Spleen (tissue), 11 donors: ENCODE measurements around the gene RBM12. TPM values are rescaled to one million over a fixed set of nuclear protein-coding genes. Genes with fewer than 3 reads are reported as not detected.

Experiments
- DNase-seq: peaks from one replicate; pipeline ENCODE4 v3.0.0-alpha.2; 2020
- H3K27ac ChIP-seq, 8 donors: fragments of 200-600 bp; sonication (generic) in 7 of 8; 1 replicate in 4 of 8; 2 replicates in 4 of 8; pipeline versions ENCODE4 v1.5.0 to v1.8.0; 2016 to 2021; ENCODE audit warnings: inconsistent platforms in 4 of 8, mild to moderate bottlenecking in 4 of 8, moderate library complexity in 1 of 8
- H3K27me3 ChIP-seq, 7 donors: fragments of 200-600 bp; sonication (generic) in 6 of 7; replicated peaks in 1 of 7; 1 replicate in 4 of 7; 2 replicates in 3 of 7; pipeline versions ENCODE4 v1.5.0 to v1.8.0; 2016 to 2021; ENCODE audit warnings: inconsistent platforms in 3 of 7, mild to moderate bottlenecking in 1 of 7
- H3K36me3 ChIP-seq, 6 donors: fragments of 200-600 bp; sonication (generic) in 5 of 6; 1 replicate in 4 of 6; 2 replicates in 2 of 6; pipeline versions ENCODE4 v1.5.0 to v1.8.0; 2016 to 2021; ENCODE audit warnings: inconsistent platforms in 2 of 6
- H3K4me1 ChIP-seq, 6 donors: fragments of 200-600 bp; sonication (generic) in 5 of 6; 1 replicate in 3 of 6; 2 replicates in 3 of 6; pipeline versions ENCODE4 v1.5.0 to v1.8.0; 2016 to 2021; ENCODE audit warnings: inconsistent platforms in 3 of 6
- H3K4me3 ChIP-seq, 8 donors: fragments of 200-600 bp; sonication (generic) in 7 of 8; 1 replicate in 4 of 8; 2 replicates in 4 of 8; pipeline versions ENCODE4 v1.5.0 to v1.8.0; 2016 to 2021; ENCODE audit warnings: inconsistent platforms in 4 of 8, mild to moderate bottlenecking in 4 of 8, moderate library complexity in 2 of 8
- H3K9me3 ChIP-seq, 8 donors: fragments of 200-600 bp; sonication (generic) in 7 of 8; 1 replicate in 4 of 8; 2 replicates in 4 of 8; pipeline versions ENCODE4 v1.5.0 to v1.8.0; 2016 to 2021; ENCODE audit warnings: inconsistent platforms in 4 of 8
- CTCF ChIP-seq, 11 experiments: fragments of 200-600 bp in 7 of 11; fragments of 450-650 bp in 4 of 11; sonication (generic) in 4 of 11; IDR thresholded peaks in 8 of 11; conservative IDR thresholded peaks in 3 of 11; 1 replicate in 7 of 11; 2 replicates in 4 of 11; pipeline versions ENCODE4 v1.4.0 to v1.8.0; 2016 to 2021; ENCODE audit warnings: antibody characterized with exemption in 11 of 11, inconsistent platforms in 4 of 11, mild to moderate bottlenecking in 1 of 11
- POLR2A ChIP-seq, 3 donors: fragments of 450-650 bp; IDR thresholded peaks; one replicate each; pipeline ENCODE4 v1.5.1; 2017; ENCODE audit warnings: antibody characterized with exemption in 3 of 3, mild to moderate bottlenecking in 1 of 3
- POLR2AphosphoS5 ChIP-seq, 3 donors: sonication (generic); formaldehyde crosslinking; IDR thresholded peaks; one replicate each; pipeline ENCODE4 v1.5.1; 2017; ENCODE audit warnings: antibody characterized with exemption in 3 of 3
- WGBS, 5 donors: extraction: QIAGEN DNeasy Blood & Tissue Kit in 3 of 5; methylation state at CpG; one replicate each; pipeline versions ENCODE4 v1.1.5 to v1.1.7; 2013 to 2018; 5-methylcytosine and 5-hydroxymethylcytosine counted together
- intact Hi-C: fragments of 100-400 bp; cut with DNase I; formaldehyde crosslinking; loops from one replicate; pipeline ENCODE4 v1.15.0; 2023; ENCODE audit warnings: low total_unique reads
- polyA plus RNA-seq, 3 donors: library from polyadenylated mRNA; stranded (reverse); fragments of 200-250 nt; gene quantifications; one replicate each; pipeline ENCODE4 v1.2.1, GENCODE V29; 2013
- total RNA-seq, 7 donors: library from RNA; depleted of rRNA in 3 of 7; stranded (reverse); fragments of >200 nt in 3 of 7; fragmentation: NEBNext Ultra II Directional in 4 of 7; extraction: Animal tissue kit (Norgen Biotek cat#: 25700) in 4 of 7; gene quantifications; one replicate each; pipeline versions ENCODE4 v1.1.0 to v1.2.1, GENCODE V29; 2016 to 2021
- donor health status: healthy with polysubstance abuse.
- donor health status: DM: no; HTN: no; CAD: no; lungs with moderate emphysema.
- donor health status: DM: no; HTN: no; CAD: no.
- donor health status: Bipolar disorder and iron deficiency.
- donor health status: healthy.
- donor health status: DM: no; HTN: no; CAD: no.
- donor health status: DM: yes; HTN: yes; CAD: no.

Gene RBM12
- total and polyA plus RNA-seq, 10 donors = 10.6 to 100 (median 51.4) TPM

GRCh38 chr20:35698298-35699126 is 33.8 kb upstream of the RBM12 start:
- WGBS, 5 donors = 7 to 11% (median 9%) methylated on average over 36 to 37 of the region's 37 CpGs
- peak in 1 of 11 experiments; percentile 3 for TF ChIP-seq CTCF (IDR thresholded peaks at IDR 0.05 in 8 of 11, conservative IDR thresholded peaks at IDR 0.05 in 3 of 11)
- TF ChIP-seq POLR2AphosphoS5 (IDR thresholded peaks at IDR 0.05) = no peak
- no peak for DNase-seq
- Histone ChIP-seq H3K4me1 (peaks cover 12 to 68% (median 37%) of the 10 kb centered on the region in 6 donors), H3K4me3 (peak overlapping the region; percentile 74 to 97 (median 94)), H3K9me3 (no peaks in the 10 kb centered on the region), H3K27ac (peak overlapping the region; percentile 89 to 95 (median 92)), H3K36me3 (peaks cover 0 to 67% (median 43%) of the 10 kb centered on the region in 6 donors), H3K27me3 (no peaks in the 10 kb centered on the region)
- intact Hi-C loops = no loop called here

GRCh38 chr20:35697696-35698297 is 33.1 kb upstream of the RBM12 start:
- H3K4me1 ChIP-seq = peaks cover 12 to 61% (median 36%) of the 10 kb centered on the region in 6 donors
- H3K27ac ChIP-seq = peak overlapping the region in 3 of 8 donors; percentile 90 to 95 (median 92)
- TF ChIP-seq CTCF (IDR thresholded peaks at IDR 0.05 in 8 of 11, conservative IDR thresholded peaks at IDR 0.05 in 3 of 11) (no peak), POLR2AphosphoS5 (IDR thresholded peaks at IDR 0.05) (no peak), POLR2A (IDR thresholded peaks at IDR 0.05) (no peak)
- no peaks in the 10 kb centered on the region for H3K27me3 ChIP-seq
- H3K9me3 ChIP-seq = no peaks in the 10 kb centered on the region
- no peak for DNase-seq
- 78 to 90% (median 82%) methylated on average over 9 of the region's 9 CpGs for WGBS, 5 donors
- H3K4me3 ChIP-seq = peak overlapping the region in 7 of 8 donors; percentile 74 to 96 (median 93)
- H3K36me3 ChIP-seq = peaks cover 0 to 67% (median 43%) of the 10 kb centered on the region in 6 donors
- intact Hi-C loops = no loop called here

- DNase-seq = no peak
- TF ChIP-seq POLR2AphosphoS5 (IDR thresholded peaks at IDR 0.05) (no peak), CTCF (IDR thresholded peaks at IDR 0.05 in 8 of 11, conservative IDR thresholded peaks at IDR 0.05 in 3 of 11) (no peak), POLR2A (IDR thresholded peaks at IDR 0.05) (no peak)
- H3K4me1 ChIP-seq = peaks cover 12 to 44% (median 31%) of the 10 kb centered on the region in 6 donors
- no peaks in the 10 kb centered on the region for H3K9me3 ChIP-seq
- 79 to 96% (median 81%) methylated on average over 4 of the region's 4 CpGs for WGBS, 5 donors
- H3K36me3 ChIP-seq = peaks cover 0 to 67% (median 32%) of the 10 kb centered on the region in 6 donors
- H3K27me3 ChIP-seq = no peaks in the 10 kb centered on the region
- H3K27ac ChIP-seq = no peak overlapping the region
- intact Hi-C loops = no loop called here
- no peak overlapping the region for H3K4me3 ChIP-seq
These were observed 31.3 kb upstream of the RBM12 start for GRCh38 chr20:35695978-35696377.

GRCh38 chr20:35695245-35695749 is 30.6 kb upstream of the RBM12 start:
- Histone ChIP-seq H3K9me3 (no peaks in the 10 kb centered on the region), H3K27me3 (no peaks in the 10 kb centered on the region), H3K4me3 (no peak overlapping the region), H3K4me1 (peaks cover 12 to 37% (median 24%) of the 10 kb centered on the region in 6 donors), H3K27ac (no peak overlapping the region), H3K36me3 (peaks cover 0 to 70% (median 35%) of the 10 kb centered on the region in 6 donors)
- intact Hi-C loops = no loop called here
- no peak for TF ChIP-seq POLR2A (IDR thresholded peaks at IDR 0.05)
- no peak for TF ChIP-seq CTCF (IDR thresholded peaks at IDR 0.05 in 8 of 11, conservative IDR thresholded peaks at IDR 0.05 in 3 of 11)
- no peak for TF ChIP-seq POLR2AphosphoS5 (IDR thresholded peaks at IDR 0.05)
- 75 to 85% (median 81%) methylated on average over 2 of the region's 2 CpGs for WGBS, 5 donors
- DNase-seq = no peak
